HUES6 (cell line): ENCODE measurements around the gene PSG2.
"Not testable (repeated sequence)": the region's sequence is repeated elsewhere in the genome, so short reads cannot be mapped to it uniquely, and the experiment has no call there.

Source experiments
- H3K27ac ChIP-seq: 2 replicates; pipeline ENCODE4 v1.7.0; 2013; ENCODE audit warnings: low read depth, mild to moderate bottlenecking, low read length, inconsistent platforms
- H3K27me3 ChIP-seq: 2 replicates; pipeline ENCODE4 v1.6.1; 2013; ENCODE audit warnings: low read length; ENCODE audit not compliant: control insufficient read depth, insufficient read depth
- H3K36me3 ChIP-seq: 2 replicates; pipeline ENCODE4 v1.6.1; 2013; ENCODE audit warnings: low read length; ENCODE audit not compliant: control insufficient read depth, insufficient read depth
- H3K4me1 ChIP-seq: 2 replicates; pipeline ENCODE4 v1.6.1; 2013; ENCODE audit warnings: low read length; ENCODE audit not compliant: control insufficient read depth, insufficient read depth
- H3K4me3 ChIP-seq: 2 replicates; pipeline ENCODE4 v1.5.1; 2013; ENCODE audit warnings: low read depth, low read length
- H3K9ac ChIP-seq: one replicate; pipeline ENCODE4 v1.6.1; 2013; ENCODE audit warnings: mild to moderate bottlenecking, low read length
- H3K9me3 ChIP-seq: 2 replicates; pipeline ENCODE4 v1.6.1; 2013; ENCODE audit warnings: low read depth, low read length; ENCODE audit not compliant: control insufficient read depth, insufficient read depth

The PSG2 gene

GRCh38 chr19:43082601-43083000 is at the start of gene PSG2:
Gene PSG2, minus strand, starts transcription at chr19:43082701. Its CDS starts 132 bp downstream, at chr19:43082569.
- not testable (repeated sequence) for H3K4me3 ChIP-seq, H3K36me3 ChIP-seq, H3K4me1 ChIP-seq, H3K9me3 ChIP-seq, H3K27me3 ChIP-seq, H3K27ac ChIP-seq, H3K9ac ChIP-seq

- H3K4me3 ChIP-seq, H3K27me3 ChIP-seq, H3K4me1 ChIP-seq, H3K27ac ChIP-seq, H3K36me3 ChIP-seq, H3K9ac ChIP-seq: not testable (repeated sequence)
- H3K9me3 ChIP-seq = peaks cover 10% of the 10 kb centered on the region; the same call in 1 of the 2 replicates
These were observed 48.9 kb upstream of the PSG2 start for GRCh38 chr19:43131281-43131842.

GRCh38 chr19:43129197-43129596 is 46.7 kb upstream of the PSG2 start:
- H3K27me3 ChIP-seq, H3K36me3 ChIP-seq, H3K4me1 ChIP-seq, H3K4me3 ChIP-seq, H3K9ac ChIP-seq, H3K27ac ChIP-seq: not testable (repeated sequence)
- H3K9me3 ChIP-seq = peaks cover 10% of the 10 kb centered on the region; the same call in 1 of the 2 replicates

- H3K9ac ChIP-seq, H3K9me3 ChIP-seq, H3K4me3 ChIP-seq, H3K4me1 ChIP-seq, H3K36me3 ChIP-seq, H3K27ac ChIP-seq, H3K27me3 ChIP-seq: not testable (repeated sequence)
These were observed 44.8 kb upstream of the PSG2 start for GRCh38 chr19:43127336-43127735.

- Histone ChIP-seq H3K27me3 (no peaks in the 10 kb centered on the region; the same call in 1 of the 2 replicates), H3K9ac (no peak overlapping the region), H3K27ac (no peak overlapping the region), H3K4me1 (no peaks in the 10 kb centered on the region), H3K9me3 (peaks cover 9% of the 10 kb centered on the region; the same call in 1 of the 2 replicates), H3K4me3 (no peak overlapping the region), H3K36me3 (no peaks in the 10 kb centered on the region)
These were observed 44.2 kb upstream of the PSG2 start for GRCh38 chr19:43126720-43127119.

GRCh38 chr19:43124360-43124759 is 41.9 kb upstream of the PSG2 start:
- Histone ChIP-seq H3K27ac (no peak overlapping the region), H3K9ac (no peak overlapping the region), H3K4me3 (no peak overlapping the region), H3K36me3 (no peaks in the 10 kb centered on the region), H3K4me1 (no peaks in the 10 kb centered on the region), H3K9me3 (peaks cover 12% of the 10 kb centered on the region; the same call in 1 of the 2 replicates), H3K27me3 (peaks cover 4% of the 10 kb centered on the region)

- not testable (repeated sequence) for H3K36me3 ChIP-seq, H3K9ac ChIP-seq, H3K27ac ChIP-seq, H3K27me3 ChIP-seq, H3K4me1 ChIP-seq, H3K4me3 ChIP-seq
- peaks cover 16% of the 10 kb centered on the region; the same call in 1 of the 2 replicates for H3K9me3 ChIP-seq
These were observed 38.0 kb upstream of the PSG2 start for GRCh38 chr19:43120433-43121026.

GRCh38 chr19:43119526-43119925 is 37.0 kb upstream of the PSG2 start:
- H3K9ac ChIP-seq, H3K27ac ChIP-seq, H3K36me3 ChIP-seq, H3K4me1 ChIP-seq, H3K27me3 ChIP-seq, H3K4me3 ChIP-seq: not testable (repeated sequence)
- peaks cover 17% of the 10 kb centered on the region; the same call in 1 of the 2 replicates for H3K9me3 ChIP-seq

GRCh38 chr19:43116421-43116820 is 33.9 kb upstream of the PSG2 start:
- not testable (repeated sequence) for H3K36me3 ChIP-seq, H3K27me3 ChIP-seq, H3K4me3 ChIP-seq, H3K9ac ChIP-seq, H3K4me1 ChIP-seq, H3K27ac ChIP-seq
- peaks cover 17% of the 10 kb centered on the region for H3K9me3 ChIP-seq

GRCh38 chr19:43115548-43115947 is 33.0 kb upstream of the PSG2 start:
- not testable (repeated sequence) for H3K27ac ChIP-seq, H3K27me3 ChIP-seq, H3K36me3 ChIP-seq, H3K4me1 ChIP-seq, H3K4me3 ChIP-seq, H3K9ac ChIP-seq
- peaks cover 15% of the 10 kb centered on the region for H3K9me3 ChIP-seq

- peaks cover 14% of the 10 kb centered on the region for H3K9me3 ChIP-seq
- H3K4me1 ChIP-seq, H3K36me3 ChIP-seq, H3K27me3 ChIP-seq, H3K4me3 ChIP-seq, H3K9ac ChIP-seq, H3K27ac ChIP-seq: not testable (repeated sequence)
These were observed 32.6 kb upstream of the PSG2 start for GRCh38 chr19:43115064-43115463.
